HCT116 (cell line): ENCODE results near the gene BABAM2. TPM values are rescaled to one million over a fixed set of nuclear protein-coding genes. Genes with fewer than 3 reads are reported as not detected.

ENCODE experiments used
- ATAC-seq: fragments of 200-7000 bp; cut with Tn5 transposase; 2 replicates; pipeline ENCODE4 v1.9.1; 2020; ENCODE audit warnings: mild to moderate bottlenecking, moderate library complexity
- BruUV-seq: library from RNA; stranded (reverse); fragments of 400-500 nt; replicated peaks from 2 replicates; lab custom pipeline; 2021; lab: Mats Ljungman, UMichigan
- CTCF ChIA-PET: fragments of 300-600 bp; sonication (Branson Sonifier 250); formaldehyde crosslinking; loops from one replicate; lab custom pipeline; 2021; ENCODE audit warnings: antibody characterized with exemption; lab: Charles Lee
- POLR2A ChIA-PET: fragments of 300-600, 350-600 bp; sonication (Branson Sonifier 250); formaldehyde crosslinking; loops from one replicate; lab custom pipeline; 2021; ENCODE audit warnings: antibody characterized with exemption; lab: Charles Lee
- RAD21 ChIA-PET, 2 experiments: fragments of 300-600 bp; sonication (Branson Sonifier 250); formaldehyde crosslinking; loops; one replicate each; lab custom pipeline; 2023; ENCODE audit warnings: low total read pairs in 2 of 2; ENCODE audit not compliant: uncharacterized antibody in 2 of 2, unreplicated experiment in 2 of 2, low non-redundant PET in 1 of 2; lab: Charles Lee
- DNase-seq: peaks from one replicate; pipeline ENCODE4 v3.0.0-alpha.2; 2010; ENCODE audit warnings: low read depth, low spot score
- H2AFZ ChIP-seq: fragments of 200-600 bp; shearing (Covaris generic), sonication (generic); 2 replicates; pipeline ENCODE4 v1.6.1; 2017; ENCODE audit warnings: low read depth, mixed run types, mixed read lengths, antibody characterized with exemption, low read length; ENCODE audit not compliant: poor library complexity, severe bottlenecking
- H3K27ac ChIP-seq: 2 replicates; pipeline ENCODE4 v1.5.1; 2012; ENCODE audit warnings: low read depth, low read length
- H3K27me3 ChIP-seq: fragments of 200-600 bp; sonication (generic); 2 replicates; pipeline ENCODE4 v1.6.1; 2016; ENCODE audit warnings: mixed run types, low read length, mixed read lengths; ENCODE audit not compliant: insufficient read depth
- H3K36me3 ChIP-seq, 2 experiments: fragments of 200-500 bp in 1 of 2; fragments of 200-600 bp in 1 of 2; sonication (Bioruptor generic) in 1 of 2; sonication (generic) in 1 of 2; 2 replicates each; pipeline versions ENCODE4 v1.5.1 to v1.6.1; 2014 to 2016; ENCODE audit warnings: low read length in 2 of 2, inconsistent platforms in 1 of 2, mixed read lengths in 1 of 2, mixed run types in 1 of 2; ENCODE audit not compliant: insufficient read depth in 2 of 2, control insufficient read depth in 1 of 2
- H3K4me1 ChIP-seq, 2 experiments: fragments of 200-600 bp in 1 of 2; sonication (generic) in 1 of 2; 2 replicates each; pipeline versions ENCODE4 v1.5.1 to v1.6.1; 2012 to 2017; ENCODE audit warnings: low read length in 2 of 2, inconsistent platforms in 1 of 2, mild to moderate bottlenecking in 1 of 2, mixed read lengths in 1 of 2, mixed run types in 1 of 2, moderate library complexity in 1 of 2; ENCODE audit not compliant: insufficient read depth in 2 of 2, control insufficient read depth in 1 of 2
- H3K4me2 ChIP-seq: fragments of 200-600 bp; sonication (generic); 2 replicates; pipeline ENCODE4 v1.6.1; 2017; ENCODE audit warnings: mixed run types, low read length, mixed read lengths
- H3K4me3 ChIP-seq, 2 experiments: fragments of 200-600 bp in 1 of 2; sonication (generic) in 1 of 2; replicated peaks in 1 of 2; 2 replicates each; pipeline ENCODE4 v1.5.1; 2011 to 2016; ENCODE audit warnings: low read length in 2 of 2, control low read depth in 1 of 2, low read depth in 1 of 2, mild to moderate bottlenecking in 1 of 2, mixed read lengths in 1 of 2, mixed run types in 1 of 2
- H3K79me2 ChIP-seq: fragments of 200-600 bp; sonication (generic); 2 replicates; pipeline ENCODE4 v1.6.1; 2017; ENCODE audit warnings: mild to moderate bottlenecking, mixed run types, low read length, moderate library complexity, mixed read lengths; ENCODE audit not compliant: insufficient read depth
- H3K9ac ChIP-seq: fragments of 200-600 bp; sonication (generic); 2 replicates; pipeline ENCODE4 v1.6.1; 2016; ENCODE audit warnings: low read length, mixed read lengths
- H3K9me2 ChIP-seq: fragments of 200-600 bp; sonication (generic), shearing (Covaris generic); 2 replicates; pipeline ENCODE4 v1.6.1; 2017; ENCODE audit warnings: mixed run types, mild to moderate bottlenecking, moderate library complexity; ENCODE audit not compliant: insufficient read depth
- H3K9me3 ChIP-seq, 2 experiments: fragments of 200-500 bp in 1 of 2; fragments of 200-600 bp in 1 of 2; sonication (Bioruptor generic) in 1 of 2; sonication (generic) in 1 of 2; 2 replicates each; pipeline ENCODE4 v1.6.1; 2014 to 2017; ENCODE audit warnings: low read length in 2 of 2, mixed read lengths in 2 of 2, inconsistent platforms in 1 of 2, low read depth in 1 of 2, mild to moderate bottlenecking in 1 of 2, mixed run types in 1 of 2, moderate library complexity in 1 of 2; ENCODE audit not compliant: control insufficient read depth in 1 of 2, insufficient read depth in 1 of 2
- H4K20me1 ChIP-seq: fragments of 200-600 bp; sonication (generic), shearing (Covaris generic); 2 replicates; pipeline ENCODE4 v1.6.1; 2017; ENCODE audit warnings: mixed run types, mild to moderate bottlenecking, moderate library complexity; ENCODE audit not compliant: insufficient read depth
- CEBPB ChIP-seq: IDR thresholded peaks from 2 replicates; pipeline ENCODE4 v1.6.1; 2012; ENCODE audit warnings: low read depth
- EGR1 ChIP-seq: IDR thresholded peaks from 2 replicates; pipeline ENCODE4 v1.6.1; 2012; ENCODE audit warnings: low read depth
- FOSL1 ChIP-seq: IDR thresholded peaks from 2 replicates; pipeline ENCODE4 v1.6.1; 2012; ENCODE audit warnings: low read depth
- MAX ChIP-seq: IDR thresholded peaks from 2 replicates; pipeline ENCODE4 v1.6.1; 2012
- SRF ChIP-seq: IDR thresholded peaks from 2 replicates; pipeline ENCODE4 v1.6.1; 2012; ENCODE audit warnings: low read depth
- TCF7L2 ChIP-seq: IDR thresholded peaks from 2 replicates; pipeline ENCODE4 v1.7.0; 2011; ENCODE audit warnings: borderline replicate concordance, inconsistent platforms; ENCODE audit not compliant: insufficient read depth, insufficient read length; ENCODE audit errors: extremely low read depth
- YY1 ChIP-seq: IDR thresholded peaks from 2 replicates; pipeline ENCODE4 v1.6.1; 2011; ENCODE audit warnings: low read length, low read depth, moderate library complexity, mild to moderate bottlenecking; ENCODE audit not compliant: insufficient replicate concordance; ENCODE audit errors: extremely low read depth
- ZBTB33 ChIP-seq: IDR thresholded peaks from 2 replicates; pipeline ENCODE4 v1.6.1; 2011; ENCODE audit warnings: mild to moderate bottlenecking, low read length, moderate library complexity; ENCODE audit not compliant: insufficient replicate concordance; ENCODE audit errors: extremely low read depth
- ZFX ChIP-seq: fragments of 450-650 bp; IDR thresholded peaks from 2 replicates; pipeline ENCODE4 v1.6.1; 2017
- ZNF274 ChIP-seq: fragments of 200-500 bp; sonication (Bioruptor generic); IDR thresholded peaks from 2 replicates; pipeline ENCODE4 v1.6.1; 2014; ENCODE audit warnings: mild to moderate bottlenecking, low read depth, low read length, inconsistent platforms
- intact Hi-C: fragments of 100-400 bp; cut with micrococcal nuclease; formaldehyde crosslinking; loops from 2 replicates; pipeline ENCODE4 v1.10.0; 2022
- total RNA-seq: library from RNA; stranded (reverse); gene quantifications from one replicate; pipeline ENCODE4 v1.2.1, GENCODE V29; 2021; ENCODE audit not compliant: unreplicated experiment

BABAM2 gene
- total RNA-seq, 1 experiment from 2014 or later, result 23.8 TPM

- TF ChIP-seq ZBTB33, result no peak
- TF ChIP-seq FOSL1, result 0 out of 2 replicates have a peak, but pooled peaks have one; percentile 26
- TF ChIP-seq SRF, result no peak
- TF ChIP-seq CEBPB, result peak; percentile 45; the same call in 1 of the 2 replicates
- no peak for TF ChIP-seq ZFX
- no peak for TF ChIP-seq EGR1
- TF ChIP-seq MAX, result peak; percentile 64
Observed at GRCh38 chr2:27954771-27955383, 64.3 kb downstream of the BABAM2 start (continued).

GRCh38 chr2:27955384-27956161 lies 65.0 kb downstream of the BABAM2 start:
- Histone ChIP-seq H3K9me2 (no peaks in the 10 kb centered on the region), H3K79me2 (peaks cover 7% of the 10 kb centered on the region), H3K27ac (no peak overlapping the region), H3K27me3 (no peaks in the 10 kb centered on the region), H3K4me2 (peak overlapping the region; percentile 10; the same call in 1 of the 2 replicates), H4K20me1 (no peaks in the 10 kb centered on the region), H3K36me3 (no peaks in the 10 kb centered on the region), H3K9ac (no peak overlapping the region), H2AFZ (no peak overlapping the region), H3K4me3 (no peak overlapping the region), H3K9me3 (no peaks in the 10 kb centered on the region), H3K4me1 (peaks cover 14 to 22% of the 10 kb centered on the region in 2 experiments)
- POLR2A ChIA-PET, result no interaction called here
- no peak for DNase-seq
- no peak for ATAC-seq
- CTCF ChIA-PET, result no interaction called here
- no peak for TF ChIP-seq TCF7L2
- 0 out of 2 replicates have a peak, but pooled peaks have one; percentile 10 for TF ChIP-seq FOSL1
- TF ChIP-seq YY1, result no peak
- no peak for TF ChIP-seq ZNF274
- intact Hi-C loops, result no loop called here
- BruUV-seq, result no TSS peak
- RAD21 ChIA-PET, result no interaction called here
